Activated naive CD4-positive, alpha-beta T cell treated with anti-CD3 and anti-CD28 coated beads, Interleukin-2, amount 50 U/mL, for 16 hours (primary cell): ENCODE measurements around the gene ACOT7.

Experiments
- DNase-seq: peaks from one replicate; pipeline ENCODE4 v3.0.0-alpha.2; 2020

The ACOT7 gene

DNA sequence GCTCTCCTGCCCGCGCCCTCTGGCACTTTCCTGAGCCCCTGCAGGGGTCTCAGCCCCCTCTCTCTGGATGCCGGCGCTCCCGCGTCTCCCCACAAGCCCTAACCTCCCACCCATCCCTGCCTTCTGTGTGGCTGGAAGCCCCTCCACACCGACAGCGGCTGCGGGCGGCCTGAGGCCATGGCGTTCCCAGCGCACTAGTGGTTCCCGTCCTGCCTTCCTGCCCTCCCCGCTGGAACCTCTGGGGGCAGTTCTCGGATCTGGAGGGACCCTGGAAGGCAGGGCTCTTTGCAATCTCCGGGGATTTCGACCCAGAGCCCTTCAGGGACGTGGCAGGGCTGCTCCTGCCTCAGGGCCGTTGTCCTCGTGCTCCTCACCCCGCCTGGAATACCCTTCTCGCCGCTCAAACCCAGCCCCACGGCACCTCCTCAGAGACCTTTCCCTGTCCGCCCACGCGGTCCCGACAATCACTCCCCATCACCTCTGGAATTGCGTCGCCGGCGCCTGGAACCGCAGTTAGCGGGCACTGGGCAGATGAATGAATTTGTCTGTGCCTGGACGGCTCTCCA, 30.5 kb upstream of the ACOT7 start:
- DNase-seq = no peak

DNA sequence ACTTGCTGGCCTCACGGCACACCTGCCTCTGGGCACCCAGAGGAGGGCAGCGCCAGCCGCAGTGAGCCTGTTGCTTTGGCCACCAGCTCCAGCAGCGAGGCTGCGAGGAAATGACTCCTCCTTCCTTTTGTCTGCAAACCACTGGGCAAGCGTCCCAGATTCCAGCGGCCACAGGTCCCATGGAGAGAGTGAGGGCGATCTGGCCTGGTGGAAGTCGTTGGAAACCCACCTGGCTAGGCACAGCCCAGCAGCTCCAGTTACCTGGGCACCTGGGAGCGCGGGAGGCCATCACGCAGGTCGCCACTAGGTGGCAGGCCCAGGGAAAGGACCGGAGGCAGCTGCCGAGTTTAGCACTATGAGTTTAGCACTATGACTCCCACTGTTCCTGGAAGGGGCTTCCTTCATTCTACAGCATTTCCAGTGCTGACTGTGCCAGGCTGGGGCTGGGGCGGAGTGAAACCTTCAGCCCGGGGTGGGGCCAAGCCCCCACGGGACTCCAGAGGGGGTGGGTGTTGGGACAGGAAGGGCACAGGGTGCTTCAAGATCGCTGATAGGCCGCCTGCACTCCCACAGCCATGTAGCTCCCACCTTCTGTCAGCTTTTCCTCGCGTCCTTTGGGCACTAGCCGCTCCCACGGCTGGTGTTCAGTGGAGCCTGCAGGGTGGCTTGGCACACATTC, 29.9 kb upstream of the ACOT7 start:
- peak; percentile 77 for DNase-seq

DNA sequence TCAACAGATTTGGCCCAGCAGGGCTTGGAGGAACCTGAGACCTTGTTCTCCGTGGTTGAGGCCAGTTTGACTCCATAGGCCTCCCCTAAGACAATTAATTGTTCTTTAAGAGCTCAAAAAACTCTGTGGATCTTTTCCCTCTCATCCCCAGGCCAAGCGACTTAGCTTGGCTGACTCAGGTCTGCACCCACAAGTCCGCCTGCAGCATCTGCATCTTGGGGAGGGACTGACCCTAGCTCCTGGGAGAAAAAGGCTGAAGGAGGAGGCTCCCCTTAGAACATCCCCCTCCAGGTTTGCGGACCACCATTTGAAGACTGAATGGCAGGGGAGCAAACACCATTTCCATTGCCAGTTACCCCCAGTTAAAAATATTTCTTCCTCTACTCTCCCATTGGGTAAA, 27.7 kb upstream of the ACOT7 start:
- no peak for DNase-seq

DNA sequence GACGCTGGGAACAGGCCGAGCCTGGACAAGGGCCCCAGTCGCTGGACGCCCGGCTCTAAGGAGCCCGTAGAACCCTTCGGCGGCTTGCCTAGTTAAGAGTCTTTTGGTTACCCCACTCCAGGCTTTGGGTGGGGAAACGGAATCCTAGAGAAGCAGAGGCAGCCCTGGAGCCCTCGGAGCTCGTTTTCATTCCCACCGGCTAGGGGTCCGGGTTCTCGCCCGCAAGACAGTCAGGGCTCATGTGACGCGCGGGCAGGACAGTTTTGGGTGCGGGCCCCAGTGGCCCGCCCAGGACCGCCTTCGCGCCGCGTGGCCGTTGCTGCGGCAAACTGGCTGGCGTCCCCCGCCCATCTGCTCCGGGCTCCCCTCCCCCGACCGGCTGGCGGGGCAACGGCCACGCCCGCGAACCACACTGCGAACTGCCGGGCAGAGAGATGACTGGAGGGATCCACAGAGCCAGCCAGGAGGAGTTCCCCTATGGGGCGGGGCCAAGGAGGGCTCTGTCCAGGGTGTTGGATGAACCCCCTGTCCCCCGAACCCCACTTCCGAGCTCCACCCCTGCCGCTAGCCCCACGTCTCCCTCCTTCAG, 27.0 kb upstream of the ACOT7 start:
- no peak for DNase-seq

DNA sequence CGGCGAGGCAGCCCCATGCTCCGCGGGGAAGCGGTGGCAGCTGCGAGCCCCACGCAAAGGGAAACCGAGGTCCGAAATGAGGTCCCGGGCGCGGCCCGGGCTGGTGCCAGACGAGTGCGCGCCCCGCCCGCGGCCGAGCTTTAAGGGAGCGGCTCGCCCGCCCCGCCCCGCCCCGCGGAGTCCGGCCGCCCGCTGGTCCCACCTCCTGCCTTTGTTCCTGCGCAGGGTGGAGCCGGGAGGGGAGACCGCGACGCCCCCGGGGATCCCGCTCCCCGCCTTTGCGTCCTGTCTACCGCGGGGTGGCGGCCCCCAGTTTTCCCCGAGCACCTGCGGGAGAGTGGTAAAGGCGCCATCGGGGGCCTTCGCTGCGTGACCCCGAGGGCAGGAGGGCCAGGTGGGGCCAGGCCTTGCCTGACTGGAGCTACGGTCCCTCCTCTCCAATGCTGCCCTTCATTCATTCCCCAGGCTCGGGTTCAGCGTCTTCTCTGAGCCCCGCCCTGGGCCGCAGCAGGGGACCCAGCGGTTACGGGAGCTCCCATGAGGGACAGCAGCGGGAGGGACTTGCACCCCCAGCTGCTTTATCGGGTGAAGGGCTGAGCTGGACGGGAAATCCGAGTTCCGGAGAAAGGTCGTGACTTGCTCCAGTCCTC, 26.4 kb upstream of the ACOT7 start, which contains the start of gene HES2:
Gene HES2, minus strand, starts transcription at position 116 of the 650 bp plus-strand sequence. Its CDS starts 99 bp downstream, at position 17.
- no peak for DNase-seq

DNA sequence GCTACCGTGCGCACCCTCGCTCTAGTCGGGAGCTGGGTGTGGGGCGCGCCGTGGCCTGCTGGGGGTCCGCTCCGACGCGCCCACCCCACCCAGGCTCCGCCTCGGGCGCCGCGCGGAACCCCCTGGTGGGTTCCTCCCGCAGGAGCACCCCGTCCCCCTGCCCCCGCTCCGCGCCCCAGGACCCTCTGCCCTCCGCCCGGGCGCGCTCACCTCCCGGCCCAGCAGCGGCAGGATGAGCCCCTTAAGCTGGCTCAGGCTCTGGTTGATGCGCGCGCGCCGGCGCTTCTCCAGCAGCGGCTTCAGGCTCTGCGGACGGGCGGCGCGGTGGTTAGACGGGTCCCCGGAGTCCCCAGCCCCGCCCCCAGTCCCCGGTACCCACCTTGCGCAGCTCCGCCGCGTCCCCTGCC, 25.8 kb upstream of the ACOT7 start:
- peak; percentile 23 for DNase-seq

DNA sequence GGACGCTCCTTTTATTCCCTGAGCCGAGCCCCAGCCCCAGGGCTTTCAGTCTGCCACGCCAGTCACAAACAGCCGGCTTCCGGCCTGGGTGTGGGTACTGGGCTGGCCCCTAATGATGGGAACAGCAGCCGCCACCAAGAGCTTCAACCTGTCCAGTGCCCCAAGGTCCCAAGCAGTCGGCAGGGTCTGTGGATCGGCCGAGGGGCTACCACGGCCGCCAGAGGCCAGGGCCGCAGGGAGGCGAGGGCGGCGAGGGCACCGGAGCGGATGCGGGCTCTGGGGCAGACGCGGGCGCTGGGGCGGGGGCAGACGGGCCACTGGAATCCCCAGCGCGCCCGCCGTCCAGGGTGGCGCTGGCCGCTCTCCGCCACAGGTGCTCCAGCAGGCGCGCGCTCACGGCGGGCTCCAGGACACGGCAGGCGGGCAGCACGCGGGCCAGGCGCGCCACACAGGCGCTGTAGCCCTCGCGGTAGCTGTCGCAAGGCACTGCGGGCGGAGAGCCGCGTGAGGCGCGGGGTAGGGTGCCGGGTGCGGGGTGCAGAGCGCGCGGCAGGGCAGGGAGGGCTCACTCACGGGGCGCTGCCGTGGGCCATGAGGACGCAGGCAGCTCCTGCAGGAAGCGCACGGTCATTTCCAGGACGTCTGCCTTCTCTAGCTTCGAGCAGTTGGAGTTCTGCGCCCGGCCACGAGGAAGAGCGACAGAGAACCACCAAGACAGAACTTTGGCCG, 25.3 kb upstream of the ACOT7 start:
- DNase-seq = no peak

DNA sequence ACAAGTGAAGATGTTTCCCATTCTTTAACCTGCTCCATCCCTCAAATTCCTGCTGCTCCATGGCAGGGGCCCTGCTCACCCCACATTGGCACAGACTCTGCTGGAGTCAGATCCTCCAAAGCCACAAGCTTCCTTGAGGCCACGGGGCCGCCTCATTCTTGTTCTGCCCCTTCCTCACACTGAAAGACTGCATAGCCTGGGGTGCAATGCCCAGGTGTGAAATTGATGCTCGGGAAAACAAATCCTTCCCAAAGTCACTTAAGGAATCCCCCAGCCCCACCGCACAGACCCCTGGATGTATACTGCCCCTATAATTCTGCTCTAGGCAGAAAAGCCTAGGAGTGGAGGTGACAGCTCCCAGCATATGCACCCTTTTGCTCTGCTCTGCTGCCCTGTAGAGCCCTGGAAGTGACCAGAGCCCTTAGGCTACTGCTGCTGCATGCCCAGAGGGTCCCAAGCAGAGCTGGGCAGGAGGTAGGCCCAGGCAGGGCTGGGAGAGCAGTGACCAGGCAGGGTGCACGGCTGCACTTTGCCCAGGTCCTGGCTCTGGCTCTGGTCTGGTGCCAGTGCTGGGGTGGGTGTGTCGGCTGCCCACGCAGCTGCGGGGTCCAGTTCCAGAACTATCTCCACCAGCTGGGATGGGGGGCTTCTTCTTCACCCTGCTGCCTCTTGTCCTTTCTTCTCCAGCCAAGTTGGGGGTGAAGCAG, 24.5 kb upstream of the ACOT7 start:
- no peak for DNase-seq

DNA sequence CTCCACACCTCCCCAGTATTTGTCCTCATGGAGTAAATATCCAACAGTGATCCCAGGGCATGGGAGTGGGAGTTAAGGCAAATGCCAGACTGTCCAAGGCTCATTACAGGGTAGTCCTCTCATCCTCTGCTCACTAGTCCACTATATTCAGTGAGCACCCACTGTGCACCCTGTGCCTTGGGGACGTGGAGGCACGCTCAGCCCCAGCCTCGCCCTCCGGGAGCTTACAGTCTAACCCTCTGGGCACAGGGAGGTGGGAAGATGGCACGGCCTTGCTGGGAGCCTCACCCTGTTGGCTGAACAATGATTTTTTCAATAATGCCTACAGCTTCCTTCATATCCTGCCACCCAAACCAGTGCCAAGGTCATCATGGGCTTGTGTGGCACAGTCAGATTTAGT, 23.3 kb upstream of the ACOT7 start:
- no peak for DNase-seq

DNA sequence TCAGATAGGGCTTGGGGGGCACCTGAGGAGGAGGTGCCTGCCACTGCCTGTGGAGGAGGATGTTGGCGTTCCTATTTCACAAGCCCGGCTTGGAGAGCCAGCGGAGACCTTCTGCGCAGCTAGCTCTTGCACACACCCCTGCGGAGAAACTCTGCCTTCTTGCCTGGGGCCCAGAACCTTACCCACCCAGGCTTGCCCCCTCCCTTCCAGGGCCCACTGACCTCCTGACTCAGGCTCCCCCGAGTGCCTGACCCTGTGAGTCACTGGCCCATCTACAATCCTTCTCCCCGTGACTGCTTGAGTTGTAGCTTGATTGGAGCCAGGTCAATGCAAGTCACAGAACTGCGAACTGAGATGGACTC, 22.7 kb upstream of the ACOT7 start:
- no peak for DNase-seq

DNA sequence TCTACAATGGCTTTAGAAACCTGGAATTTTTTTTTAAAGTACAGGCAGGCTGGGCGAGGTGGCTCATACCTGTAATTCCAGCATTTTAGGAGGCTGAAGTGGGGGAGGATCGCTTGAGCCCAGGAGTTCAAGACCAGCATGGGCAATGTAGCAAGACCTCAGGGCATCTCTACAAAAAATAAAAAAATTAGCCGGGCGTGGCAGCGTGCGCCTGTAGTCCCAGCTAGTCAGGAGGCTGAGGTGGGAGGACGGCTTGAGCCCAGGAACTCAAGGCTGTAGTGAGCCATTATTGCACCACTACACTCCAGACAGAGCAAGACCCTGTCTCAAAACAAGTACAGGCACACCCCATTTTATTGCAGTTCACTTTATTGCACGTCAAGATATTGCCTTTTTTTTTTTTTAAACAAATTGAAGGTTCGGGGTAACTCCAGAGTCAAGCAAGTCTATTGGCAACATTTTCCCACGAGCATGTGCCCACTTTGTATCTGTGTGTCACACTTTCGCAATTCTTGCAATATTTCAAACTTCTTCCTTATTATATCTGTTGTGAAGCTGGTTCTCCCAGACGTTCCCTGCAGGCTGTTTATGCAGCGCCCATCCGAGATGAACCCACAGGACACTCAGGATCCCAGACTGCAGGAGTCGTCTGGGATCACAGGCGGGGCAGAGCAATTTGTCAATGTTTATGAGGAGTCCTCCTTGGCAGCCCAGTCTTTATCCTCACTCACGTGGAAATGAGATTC, 21.5 kb upstream of the ACOT7 start:
- no peak for DNase-seq

DNA sequence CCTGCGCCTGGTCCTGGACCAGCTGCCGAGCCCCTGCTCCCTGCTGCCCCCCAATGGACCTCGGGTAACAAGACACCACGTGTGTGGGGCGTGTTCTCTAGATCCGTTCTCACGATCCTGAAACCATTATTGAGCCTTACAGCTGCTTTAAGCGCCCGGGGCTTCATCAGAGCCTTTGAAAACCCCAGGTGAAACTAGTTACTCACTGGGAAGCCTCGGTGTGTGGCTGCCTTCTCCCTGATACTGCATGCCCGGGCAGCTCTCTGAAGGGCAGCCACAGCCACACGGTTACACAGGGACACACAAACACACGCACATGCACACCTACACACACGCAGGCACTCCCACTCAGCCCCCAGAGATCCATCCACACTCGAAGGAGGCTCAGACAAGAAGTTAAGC, 20.9 kb upstream of the ACOT7 start:
- DNase-seq = peak; percentile 61

DNA sequence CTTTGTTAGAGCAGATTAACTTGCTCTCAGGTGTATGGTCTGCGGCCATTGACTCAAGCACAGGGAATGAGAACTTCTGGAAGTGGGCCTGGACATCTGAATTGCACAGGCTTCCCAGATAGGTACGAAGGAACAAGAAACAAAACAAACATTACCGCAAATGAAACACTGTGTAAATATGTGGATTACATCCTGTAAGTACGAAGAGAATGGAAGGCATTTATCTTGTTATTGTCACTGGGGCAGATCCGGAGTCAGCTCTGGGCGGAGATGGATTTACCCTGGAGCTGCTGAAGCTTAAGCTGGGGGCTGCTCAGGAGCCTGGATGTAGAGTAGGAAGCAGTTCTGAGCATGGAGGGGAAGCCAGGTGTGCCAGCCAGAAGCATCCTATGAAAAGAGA, 19.3 kb upstream of the ACOT7 start:
- DNase-seq = no peak

DNA sequence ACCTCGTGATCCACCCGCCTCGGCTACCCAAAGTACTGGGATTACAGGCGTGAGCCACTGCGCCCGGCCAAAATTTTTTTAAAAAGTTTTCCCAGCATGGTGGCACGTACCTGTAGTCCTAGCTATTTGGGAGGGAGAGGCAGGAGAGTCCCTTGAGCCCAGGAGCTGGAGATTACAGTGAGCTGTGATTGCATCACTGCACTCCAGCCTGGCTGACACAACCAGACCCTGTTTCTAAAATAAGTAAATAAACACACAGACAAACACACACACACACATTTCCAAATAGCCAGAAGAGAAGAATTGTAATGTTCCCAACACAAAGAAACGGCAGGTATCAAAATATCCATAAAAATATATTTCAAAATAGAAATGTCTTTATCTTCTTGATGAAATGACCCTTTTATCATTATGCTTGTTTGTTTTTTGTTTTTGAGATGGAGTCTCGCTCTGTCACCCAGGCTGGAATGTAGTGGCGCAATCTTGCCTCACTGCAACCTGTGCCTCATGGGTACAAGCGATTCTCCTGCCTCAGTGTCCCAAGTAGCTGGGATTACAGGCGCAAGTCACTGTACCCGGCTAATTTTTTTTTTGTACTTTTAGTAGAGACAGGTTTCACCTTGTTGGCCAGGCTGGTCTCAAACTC, 16.8 kb upstream of the ACOT7 start:
- no peak for DNase-seq

DNA sequence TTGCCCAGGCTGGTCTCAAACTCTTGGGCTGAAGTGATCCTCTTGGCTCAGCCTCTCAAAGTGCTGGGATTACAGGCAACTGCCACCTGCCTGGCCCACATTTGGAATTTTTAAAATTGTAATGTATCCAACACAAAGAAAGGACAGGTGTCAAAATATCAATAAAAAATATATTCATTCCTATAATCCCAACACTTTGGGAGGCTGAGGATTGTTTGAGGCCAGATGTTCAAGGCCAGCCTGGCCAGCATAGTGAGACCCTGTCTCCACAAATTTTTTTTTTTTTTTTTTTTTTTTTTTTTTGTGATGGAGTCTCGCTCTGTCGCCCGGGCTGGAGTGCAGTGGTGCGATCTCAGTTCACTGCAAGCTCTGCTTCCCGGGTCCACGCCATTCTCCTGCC, 16.2 kb upstream of the ACOT7 start:
- DNase-seq = no peak

DNA sequence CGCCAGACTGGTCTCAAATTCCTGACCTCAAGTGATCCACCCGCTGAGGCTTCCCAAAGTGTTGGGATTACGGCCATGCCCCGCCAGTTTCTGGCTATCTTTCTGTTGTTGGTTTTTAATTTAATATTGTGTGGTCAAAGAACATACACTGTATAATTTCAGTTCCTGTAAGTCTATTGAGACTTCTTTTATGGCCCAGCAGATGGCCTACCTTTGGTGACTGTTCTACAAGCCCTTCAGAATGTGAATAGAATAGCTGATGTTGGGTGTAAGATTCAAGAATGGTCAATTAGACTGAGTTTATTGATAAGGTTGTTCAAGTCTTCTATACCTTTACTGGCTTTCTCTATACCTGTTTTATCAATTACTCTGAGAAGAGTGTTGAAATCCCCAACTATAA, 15.5 kb upstream of the ACOT7 start:
- no peak for DNase-seq

DNA sequence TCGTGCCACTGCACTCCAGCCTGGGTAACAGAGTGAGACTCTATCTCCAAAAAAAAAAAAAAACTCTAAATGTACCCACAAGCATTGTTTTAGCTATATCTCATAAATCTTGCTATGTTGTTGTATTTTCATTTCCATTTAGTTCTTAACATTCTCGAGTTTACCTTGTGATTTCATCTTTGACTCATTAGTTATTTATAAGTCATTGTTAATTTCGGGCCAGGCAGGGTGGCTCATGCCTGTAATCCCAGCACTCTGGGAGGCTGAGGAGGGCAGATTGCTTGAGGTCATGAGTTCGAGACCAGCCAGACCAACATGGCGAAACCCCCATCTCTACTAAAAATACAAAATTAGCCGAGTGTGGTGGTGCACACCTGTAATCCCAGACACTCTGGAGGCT, 14.5 kb upstream of the ACOT7 start:
- no peak for DNase-seq

DNA sequence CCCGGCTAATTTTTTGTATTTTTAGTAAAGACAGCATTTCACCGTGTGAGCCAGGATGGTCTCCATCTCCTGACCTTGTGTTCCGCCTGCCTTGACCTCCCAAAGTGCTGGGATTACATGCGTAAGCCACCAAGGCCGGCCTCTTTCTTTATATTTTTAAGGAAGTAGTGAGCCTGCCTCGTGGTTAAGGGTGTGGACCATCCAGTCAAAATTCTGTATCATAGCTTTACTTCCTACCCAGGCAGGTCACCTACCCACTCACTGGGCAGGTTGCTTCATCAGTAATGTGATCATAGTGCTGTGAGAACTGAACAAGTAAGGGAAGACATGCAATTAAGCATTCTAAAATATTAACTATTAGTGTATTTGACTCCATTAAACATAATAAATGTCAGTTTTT, 8.1 kb upstream of the ACOT7 start:
- no peak for DNase-seq

DNA sequence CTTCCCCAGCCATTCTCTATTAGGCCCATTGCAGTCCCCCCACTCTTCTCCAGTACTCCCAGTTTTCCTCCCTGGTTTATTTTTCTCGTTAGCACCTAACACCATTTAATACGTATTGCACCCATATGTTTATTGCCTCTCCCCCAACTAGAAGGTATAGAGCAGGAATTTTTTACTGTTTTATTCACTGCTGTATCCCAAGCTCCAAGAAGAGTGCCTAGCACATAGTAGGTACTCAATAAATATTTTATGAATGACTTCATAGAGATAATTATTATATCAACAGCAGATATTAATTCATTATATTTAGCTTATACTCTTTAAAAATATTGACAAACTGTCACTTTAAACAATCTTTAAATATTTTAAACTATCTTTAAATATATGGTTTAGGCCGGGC, 5.7 kb upstream of the ACOT7 start:
- DNase-seq = no peak

DNA sequence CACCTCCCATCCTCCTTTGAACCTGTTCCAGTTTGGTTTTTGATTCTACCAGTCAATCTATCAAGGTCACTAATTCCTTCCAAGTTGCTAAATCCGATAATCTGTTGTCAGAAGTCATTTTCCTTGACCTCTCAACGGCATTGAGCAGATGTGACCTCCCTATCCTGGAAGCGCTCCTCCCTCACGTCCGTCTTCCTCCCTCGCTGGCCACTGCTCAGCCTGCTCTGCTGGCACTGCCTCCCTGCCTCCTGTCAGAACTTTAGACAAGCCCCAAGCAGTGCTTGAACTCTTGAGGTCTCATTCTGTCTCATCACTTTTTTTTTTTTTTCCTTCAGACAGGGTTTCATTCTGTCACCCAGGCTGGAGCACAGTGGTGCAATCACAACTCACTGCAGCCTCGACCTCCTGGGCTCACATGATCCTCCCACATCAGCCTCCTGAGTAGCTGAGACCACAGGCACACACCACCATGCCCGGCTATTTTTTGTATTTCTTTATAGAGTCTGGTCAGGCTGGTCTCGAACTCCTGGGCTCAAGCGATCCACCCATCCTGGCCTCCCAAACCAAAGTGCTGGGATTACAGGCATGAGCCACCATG, 4.4 kb upstream of the ACOT7 start:
- no peak for DNase-seq

DNA sequence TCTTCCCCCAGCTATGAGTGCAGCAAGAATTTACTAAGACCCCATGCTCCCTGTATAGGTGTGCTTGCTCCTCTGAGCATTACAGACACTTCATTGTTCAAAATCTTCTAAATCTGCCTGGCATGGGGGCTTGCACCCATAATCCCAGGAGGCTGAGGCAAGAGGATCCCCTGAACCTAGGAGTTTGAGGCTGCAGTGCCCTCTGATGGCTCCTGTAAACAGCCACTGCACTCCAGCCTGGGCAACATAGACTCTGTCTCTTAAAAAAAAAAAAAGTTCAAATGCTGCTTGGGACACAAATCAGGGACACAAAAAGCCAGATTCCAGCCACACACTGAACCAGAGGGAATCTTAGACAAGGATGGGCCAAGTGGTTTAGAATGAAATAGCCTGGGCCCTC, 3.4 kb upstream of the ACOT7 start:
- DNase-seq = no peak
